Left ventricle myocardium inferior (tissue), 1 donor: ENCODE data around the gene MAML3. TPM values are rescaled to one million over a fixed set of nuclear protein-coding genes. Genes with fewer than 3 reads are reported as not detected.

Source experiments
- DNase-seq: peaks from one replicate; pipeline ENCODE4 v3.0.0-alpha.2; 2020
- H3K27ac ChIP-seq: fragments of 200-600 bp; replicated peaks from 2 replicates; pipeline ENCODE4 v1.8.0; 2021
- H3K27me3 ChIP-seq: fragments of 200-600 bp; 2 replicates; pipeline ENCODE4 v1.8.0; 2021; ENCODE audit warnings: low read depth
- H3K36me3 ChIP-seq: fragments of 200-600 bp; 2 replicates; pipeline ENCODE4 v1.8.0; 2021
- H3K4me1 ChIP-seq: fragments of 200-600 bp; 2 replicates; pipeline ENCODE4 v1.8.0; 2021
- H3K4me3 ChIP-seq: fragments of 200-600 bp; 2 replicates; pipeline ENCODE4 v1.8.0; 2021; ENCODE audit warnings: mild to moderate bottlenecking, moderate library complexity
- H3K9me3 ChIP-seq: fragments of 200-600 bp; replicated peaks from 2 replicates; pipeline ENCODE4 v1.8.0; 2021
- intact Hi-C: fragments of 100-400 bp; cut with micrococcal nuclease; formaldehyde crosslinking; loops from one replicate; pipeline ENCODE4 v1.11.0; 2022
- total RNA-seq: library from RNA; stranded (reverse); fragmentation: NEBNext Ultra II Directional; extraction: Animal tissue kit (Norgen Biotek cat#: 25700); gene quantifications from one replicate; pipeline ENCODE4 v1.2.1, GENCODE V29; 2021
- TF ChIP-seq, protein P1 (sequence below): fragments of 200-600 bp; IDR thresholded peaks from 2 replicates; pipeline ENCODE4 v1.8.0; 2021; ENCODE audit warnings: antibody characterized with exemption, mild to moderate bottlenecking, borderline replicate concordance
- donor health status: DM: no; HTN: yes; CAD: no; lungs with severe emphysema.

Gene MAML3
- total RNA-seq, 1 donor from 2014 or later = 2.6 TPM

DNA sequence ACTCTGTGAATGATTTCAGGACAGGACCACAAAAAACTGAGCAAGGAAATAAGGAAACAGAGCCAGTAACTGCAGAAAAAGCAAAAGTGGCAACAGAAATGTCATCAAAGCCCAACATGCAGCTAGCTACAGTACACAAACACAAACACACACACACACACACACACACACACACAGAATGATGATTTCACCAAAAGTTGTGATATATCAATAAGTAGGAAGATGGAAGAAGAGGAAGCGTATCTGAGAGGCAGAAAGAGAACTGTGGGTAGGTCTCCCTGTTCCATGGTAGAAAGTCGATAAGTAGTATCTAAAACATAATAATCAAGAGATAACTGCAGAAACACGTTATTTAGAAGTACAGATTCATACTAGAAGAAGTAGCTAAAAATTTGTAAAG, 340.1 kb downstream of the MAML3 start:
- peak overlapping the region; percentile 76 for H3K27ac ChIP-seq
- peak overlapping the region; percentile 26 for H3K4me3 ChIP-seq
- intact Hi-C loops = no loop called here

DNA sequence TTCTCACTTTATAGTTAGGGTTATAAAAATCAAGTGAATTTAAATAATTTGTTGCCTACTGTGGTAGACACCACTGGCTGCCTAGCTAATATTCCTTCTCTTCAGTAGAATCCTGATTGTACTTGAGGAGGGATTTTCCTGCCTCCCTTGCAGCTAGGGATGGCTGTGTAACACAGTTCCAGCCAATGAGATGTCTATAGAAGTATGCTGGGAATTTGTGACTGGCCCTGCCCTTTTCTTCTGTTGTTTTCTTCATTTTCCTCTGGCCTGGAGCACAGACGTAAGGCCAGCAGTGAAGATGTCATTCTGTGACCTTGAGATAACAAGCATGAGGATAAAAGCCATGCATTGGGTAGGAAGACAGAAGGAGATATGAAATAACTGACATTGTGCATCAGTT, 343.3 kb downstream of the MAML3 start:
- Histone ChIP-seq H3K4me3 (no peak overlapping the region), H3K27me3 (no peaks in the 10 kb centered on the region), H3K9me3 (peaks cover 11% of the 10 kb centered on the region), H3K36me3 (no peaks in the 10 kb centered on the region), H3K27ac (no peak overlapping the region), H3K4me1 (peaks cover 38% of the 10 kb centered on the region)
- no peak for DNase-seq
- TF ChIP-seq, protein P1, sequence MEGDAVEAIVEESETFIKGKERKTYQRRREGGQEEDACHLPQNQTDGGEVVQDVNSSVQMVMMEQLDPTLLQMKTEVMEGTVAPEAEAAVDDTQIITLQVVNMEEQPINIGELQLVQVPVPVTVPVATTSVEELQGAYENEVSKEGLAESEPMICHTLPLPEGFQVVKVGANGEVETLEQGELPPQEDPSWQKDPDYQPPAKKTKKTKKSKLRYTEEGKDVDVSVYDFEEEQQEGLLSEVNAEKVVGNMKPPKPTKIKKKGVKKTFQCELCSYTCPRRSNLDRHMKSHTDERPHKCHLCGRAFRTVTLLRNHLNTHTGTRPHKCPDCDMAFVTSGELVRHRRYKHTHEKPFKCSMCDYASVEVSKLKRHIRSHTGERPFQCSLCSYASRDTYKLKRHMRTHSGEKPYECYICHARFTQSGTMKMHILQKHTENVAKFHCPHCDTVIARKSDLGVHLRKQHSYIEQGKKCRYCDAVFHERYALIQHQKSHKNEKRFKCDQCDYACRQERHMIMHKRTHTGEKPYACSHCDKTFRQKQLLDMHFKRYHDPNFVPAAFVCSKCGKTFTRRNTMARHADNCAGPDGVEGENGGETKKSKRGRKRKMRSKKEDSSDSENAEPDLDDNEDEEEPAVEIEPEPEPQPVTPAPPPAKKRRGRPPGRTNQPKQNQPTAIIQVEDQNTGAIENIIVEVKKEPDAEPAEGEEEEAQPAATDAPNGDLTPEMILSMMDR = no peak
- intact Hi-C loops = no loop called here

More for the DNA sequence above, 340.1 kb downstream of the MAML3 start:
- TF ChIP-seq, protein P1 = no peak
- DNase-seq = no peak
- Histone ChIP-seq H3K9me3 (peaks cover 11% of the 10 kb centered on the region), H3K4me1 (peaks cover 51% of the 10 kb centered on the region), H3K27me3 (no peaks in the 10 kb centered on the region), H3K36me3 (no peaks in the 10 kb centered on the region)

DNA sequence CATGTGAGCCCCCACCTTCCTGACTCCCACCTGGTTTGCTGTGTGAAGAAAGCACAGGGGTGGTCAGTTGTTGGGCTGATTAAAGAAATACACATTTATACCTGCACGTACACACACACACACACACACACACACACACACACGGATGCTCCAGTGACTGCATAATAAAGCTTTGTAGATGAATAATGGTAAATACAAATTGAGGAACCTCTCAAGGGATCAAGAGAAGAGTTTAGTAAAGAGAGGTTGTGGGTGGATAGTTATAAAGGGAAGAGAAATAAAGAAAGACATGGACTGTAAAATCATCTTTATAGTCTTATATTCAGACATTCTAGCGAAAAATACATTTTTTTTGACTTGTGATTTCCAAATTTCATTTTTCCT, 344.2 kb downstream of the MAML3 start:
- Histone ChIP-seq H3K27me3 (no peaks in the 10 kb centered on the region), H3K4me1 (peaks cover 29% of the 10 kb centered on the region), H3K4me3 (no peak overlapping the region), H3K9me3 (peaks cover 11% of the 10 kb centered on the region), H3K27ac (peak overlapping the region; percentile 70), H3K36me3 (no peaks in the 10 kb centered on the region)
- TF ChIP-seq, protein P1 = no peak
- no peak for DNase-seq
- intact Hi-C loops = no loop called here

DNA sequence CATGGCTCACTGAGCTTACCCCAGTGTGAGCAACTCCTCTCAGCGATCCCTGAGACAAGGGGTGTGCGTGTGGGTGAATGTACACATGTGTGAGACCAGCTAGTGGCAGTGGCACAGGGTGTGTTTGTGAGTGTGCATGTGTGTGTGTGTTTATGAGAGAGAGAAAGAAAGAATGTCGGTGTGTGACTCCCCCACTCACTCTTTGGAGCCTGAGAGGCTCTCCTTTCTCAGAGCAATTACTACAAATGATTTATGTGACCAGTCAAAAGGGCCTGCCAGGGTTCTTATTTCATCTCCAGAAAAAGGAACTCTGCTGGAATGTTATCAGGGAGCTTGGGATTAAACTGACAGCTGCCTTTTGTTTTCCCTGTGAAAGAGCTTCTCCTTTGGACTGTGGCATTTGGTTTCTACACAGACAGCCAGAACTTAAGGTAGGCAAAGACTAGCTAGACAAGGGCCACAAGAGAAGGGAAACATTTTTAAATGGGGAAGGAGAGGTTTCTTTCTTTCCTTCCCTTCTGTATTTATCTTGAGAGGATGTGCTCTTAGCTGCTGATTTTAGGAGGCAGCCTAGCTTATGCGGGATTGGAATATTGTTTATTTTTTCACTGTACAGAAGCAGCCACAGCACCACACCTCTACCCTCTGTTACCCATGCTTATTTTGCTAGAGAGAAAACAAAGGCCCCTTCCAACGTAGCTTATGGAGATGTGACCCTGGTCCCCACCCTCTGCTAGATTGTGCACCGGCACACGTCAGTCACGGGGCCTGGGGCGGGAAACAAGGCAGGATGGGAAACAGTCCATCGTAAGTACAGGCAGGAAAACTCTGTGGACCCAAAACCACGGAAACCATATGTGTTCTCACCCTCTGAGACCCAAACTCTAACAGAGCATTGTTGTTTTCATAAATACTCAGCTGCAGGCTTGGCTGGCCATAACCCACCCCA, 344.9 kb downstream of the MAML3 start:
- TF ChIP-seq, protein P1 = no peak
- Histone ChIP-seq H3K4me3 (no peak overlapping the region), H3K27me3 (no peaks in the 10 kb centered on the region), H3K36me3 (no peaks in the 10 kb centered on the region), H3K9me3 (peaks cover 11% of the 10 kb centered on the region), H3K4me1 (peaks cover 22% of the 10 kb centered on the region), H3K27ac (peak overlapping the region; percentile 70)
- intact Hi-C loops = no loop called here
- no peak for DNase-seq

DNA sequence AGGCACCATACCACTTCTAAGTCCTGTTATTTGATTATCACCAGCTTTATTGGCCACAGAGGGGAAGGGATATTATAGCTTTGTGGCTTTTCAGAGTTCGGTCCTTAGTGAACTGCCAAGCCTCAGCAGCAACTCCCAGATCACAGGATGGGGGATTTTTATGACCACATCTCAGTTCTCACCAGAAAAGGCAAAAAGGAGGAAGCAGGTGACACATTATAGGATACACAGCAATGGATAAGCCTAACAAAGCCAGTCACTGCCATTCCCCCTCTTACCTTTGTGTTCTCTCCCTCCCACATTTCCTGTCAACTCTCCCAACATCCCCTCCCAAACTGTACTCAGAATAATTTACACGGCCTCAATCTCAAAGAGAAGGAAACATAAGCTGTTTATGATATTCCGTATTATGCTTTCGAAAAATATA, 345.6 kb downstream of the MAML3 start:
- Histone ChIP-seq H3K36me3 (no peaks in the 10 kb centered on the region), H3K4me3 (no peak overlapping the region), H3K27me3 (no peaks in the 10 kb centered on the region), H3K9me3 (peaks cover 11% of the 10 kb centered on the region), H3K27ac (peak overlapping the region; percentile 70), H3K4me1 (peaks cover 15% of the 10 kb centered on the region)
- TF ChIP-seq, protein P1 = no peak
- no peak for DNase-seq
- intact Hi-C loops = no loop called here
